Karpas-422 (cell line): ENCODE data around the gene LUZP2. TPM values are rescaled to one million over a fixed set of nuclear protein-coding genes. Genes with fewer than 3 reads are reported as not detected.

ENCODE experiments used
- DNase-seq: peaks from one replicate; pipeline ENCODE4 v3.0.0-alpha.2; 2015
- H2AFZ ChIP-seq: fragments of 200-600 bp; sonication (generic); 2 replicates; pipeline ENCODE4 v1.6.1; 2014; ENCODE audit warnings: antibody characterized with exemption, low read length, mixed read lengths
- H3K27ac ChIP-seq: fragments of 200-600 bp; sonication (generic); 2 replicates; pipeline ENCODE4 v1.5.1; 2014; ENCODE audit warnings: mild to moderate bottlenecking, low read length, moderate library complexity
- H3K27me3 ChIP-seq: fragments of 200-600 bp; sonication (generic); 2 replicates; pipeline ENCODE4 v1.6.1; 2014; ENCODE audit warnings: low read length, mixed read lengths
- H3K36me3 ChIP-seq: fragments of 200-600 bp; sonication (generic); 2 replicates; pipeline ENCODE4 v1.6.1; 2014; ENCODE audit warnings: low read length, mixed read lengths; ENCODE audit not compliant: insufficient read depth
- H3K4me1 ChIP-seq: fragments of 200-600 bp; sonication (generic); 2 replicates; pipeline ENCODE4 v1.6.1; 2014; ENCODE audit warnings: mild to moderate bottlenecking, low read length, mixed read lengths
- H3K4me2 ChIP-seq: fragments of 200-600 bp; sonication (generic); 2 replicates; pipeline ENCODE4 v1.6.1; 2014; ENCODE audit warnings: low read length, low read depth, mild to moderate bottlenecking; ENCODE audit not compliant: poor library complexity, severe bottlenecking
- H3K4me3 ChIP-seq: fragments of 200-600 bp; sonication (generic); 2 replicates; pipeline ENCODE4 v1.5.1; 2014; ENCODE audit warnings: mild to moderate bottlenecking, antibody characterized with exemption, low read length, mixed read lengths
- H3K79me2 ChIP-seq: fragments of 200-600 bp; sonication (generic); 2 replicates; pipeline ENCODE4 v1.6.1; 2014; ENCODE audit warnings: mild to moderate bottlenecking, low read length, mixed read lengths
- H3K9ac ChIP-seq: fragments of 200-600 bp; sonication (generic); 2 replicates; pipeline ENCODE4 v1.6.0; 2014; ENCODE audit warnings: low read length
- H3K9me2 ChIP-seq: fragments of 200-600 bp; sonication (generic), shearing (Covaris generic); replicated peaks from 2 replicates; pipeline ENCODE4 v1.6.0; 2014; ENCODE audit warnings: mild to moderate bottlenecking, low read length, moderate library complexity; ENCODE audit not compliant: insufficient read depth
- H3K9me3 ChIP-seq: fragments of 300-700, 200-600 bp; sonication (generic); 2 replicates; pipeline ENCODE4 v1.6.1; 2014; ENCODE audit warnings: low read length, mixed read lengths
- H4K20me1 ChIP-seq: fragments of 200-600 bp; sonication (generic); 2 replicates; pipeline ENCODE4 v1.6.1; 2014; ENCODE audit warnings: mild to moderate bottlenecking, antibody characterized with exemption, low read length, low read depth; ENCODE audit not compliant: insufficient read depth
- total RNA-seq: library from RNA; depleted of rRNA; stranded (reverse); fragments of >200 nt; shearing (Covaris generic); gene quantifications from 2 replicates; pipeline ENCODE4 v1.2.3, GENCODE V29; 2014; ENCODE audit warnings: low replicate concordance

The LUZP2 gene
- total RNA-seq, 1 experiment from 2014 or later, result not detected

GRCh38 chr11:24497831-24498230 is 978 bp downstream of the LUZP2 start:
- Histone ChIP-seq H3K4me3 (no peak overlapping the region), H2AFZ (no peak overlapping the region), H3K9ac (no peak overlapping the region), H3K27me3 (no peaks in the 10 kb centered on the region), H3K9me2 (no peaks in the 10 kb centered on the region), H3K27ac (no peak overlapping the region), H4K20me1 (no peaks in the 10 kb centered on the region), H3K79me2 (no peaks in the 10 kb centered on the region), H3K9me3 (peaks cover 6% of the 10 kb centered on the region), H3K4me1 (no peaks in the 10 kb centered on the region), H3K36me3 (no peaks in the 10 kb centered on the region), H3K4me2 (no peak overlapping the region)
- DNase-seq, result no peak

- no peaks in the 10 kb centered on the region for H3K4me1 ChIP-seq
- H3K79me2 ChIP-seq, result no peaks in the 10 kb centered on the region
- no peak overlapping the region for H2AFZ ChIP-seq
- no peaks in the 10 kb centered on the region for H3K27me3 ChIP-seq
- H3K4me2 ChIP-seq, result no peak overlapping the region
- no peak overlapping the region for H3K9ac ChIP-seq
- no peaks in the 10 kb centered on the region for H3K9me2 ChIP-seq
- no peaks in the 10 kb centered on the region for H3K36me3 ChIP-seq
- H3K9me3 ChIP-seq, result no peaks in the 10 kb centered on the region; the same call in 1 of the 2 replicates
- no peak overlapping the region for H3K4me3 ChIP-seq
- no peak for DNase-seq
- no peaks in the 10 kb centered on the region for H4K20me1 ChIP-seq
- no peak overlapping the region for H3K27ac ChIP-seq
Observed at GRCh38 chr11:24502425-24502824, 5.6 kb downstream of the LUZP2 start.

DNA sequence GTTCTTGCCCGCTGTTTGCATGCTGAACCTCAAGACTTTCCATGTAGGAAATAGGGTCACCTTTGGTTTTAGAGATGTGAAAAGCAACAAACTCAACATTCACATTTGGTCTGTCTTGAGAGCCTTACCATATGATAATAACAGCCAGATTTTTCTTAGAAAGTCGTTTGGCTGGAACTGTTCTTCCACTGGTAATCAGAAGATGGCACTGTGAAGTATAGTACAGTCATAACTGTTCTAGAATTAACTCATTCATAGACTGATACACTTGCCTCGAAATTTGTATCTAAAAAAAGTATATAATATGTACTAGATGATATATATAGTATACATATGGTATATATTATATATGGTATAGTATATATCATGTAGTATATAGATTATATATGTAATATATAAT is 12.3 kb downstream of the LUZP2 start:
- no peaks in the 10 kb centered on the region for H3K36me3 ChIP-seq

DNA sequence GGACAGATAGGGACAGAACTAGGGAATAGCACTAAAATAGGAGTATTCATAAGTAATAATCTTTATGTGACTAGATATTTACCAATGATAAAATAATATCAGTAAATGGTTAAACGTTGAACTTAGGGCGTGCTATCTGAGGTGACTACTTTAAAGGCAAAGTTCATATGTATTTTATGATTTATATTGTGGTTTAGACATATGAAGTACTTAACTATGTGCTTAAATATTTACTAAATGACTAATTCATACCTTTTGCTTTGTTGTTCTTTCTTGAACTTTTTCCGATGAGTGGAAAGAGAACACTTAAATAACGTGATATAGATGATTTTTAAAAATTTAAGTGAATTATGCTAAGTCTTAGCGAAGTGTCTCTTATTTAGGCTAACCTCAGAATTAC is 14.7 kb downstream of the LUZP2 start:
- H3K4me3 ChIP-seq, result no peak overlapping the region
- H3K4me2 ChIP-seq, result no peak overlapping the region
- H2AFZ ChIP-seq, result no peak overlapping the region
- H3K27me3 ChIP-seq, result no peaks in the 10 kb centered on the region
- DNase-seq, result no peak
- no peaks in the 10 kb centered on the region for H4K20me1 ChIP-seq
- no peaks in the 10 kb centered on the region for H3K36me3 ChIP-seq
- H3K4me1 ChIP-seq, result no peaks in the 10 kb centered on the region
- no peak overlapping the region for H3K27ac ChIP-seq
- peaks cover 5% of the 10 kb centered on the region; the same call in 1 of the 2 replicates for H3K9me3 ChIP-seq
- no peak overlapping the region for H3K9ac ChIP-seq
- H3K9me2 ChIP-seq, result no peaks in the 10 kb centered on the region
- no peaks in the 10 kb centered on the region for H3K79me2 ChIP-seq

More for the DNA sequence above, 12.3 kb downstream of the LUZP2 start:
- Histone ChIP-seq H3K4me3 (no peak overlapping the region), H3K27me3 (no peaks in the 10 kb centered on the region), H3K9ac (no peak overlapping the region), H3K9me2 (no peaks in the 10 kb centered on the region), H4K20me1 (no peaks in the 10 kb centered on the region), H3K27ac (no peak overlapping the region), H3K4me2 (no peak overlapping the region), H3K79me2 (no peaks in the 10 kb centered on the region), H2AFZ (no peak overlapping the region), H3K4me1 (no peaks in the 10 kb centered on the region), H3K9me3 (no peaks in the 10 kb centered on the region)
- DNase-seq, result no peak

DNA sequence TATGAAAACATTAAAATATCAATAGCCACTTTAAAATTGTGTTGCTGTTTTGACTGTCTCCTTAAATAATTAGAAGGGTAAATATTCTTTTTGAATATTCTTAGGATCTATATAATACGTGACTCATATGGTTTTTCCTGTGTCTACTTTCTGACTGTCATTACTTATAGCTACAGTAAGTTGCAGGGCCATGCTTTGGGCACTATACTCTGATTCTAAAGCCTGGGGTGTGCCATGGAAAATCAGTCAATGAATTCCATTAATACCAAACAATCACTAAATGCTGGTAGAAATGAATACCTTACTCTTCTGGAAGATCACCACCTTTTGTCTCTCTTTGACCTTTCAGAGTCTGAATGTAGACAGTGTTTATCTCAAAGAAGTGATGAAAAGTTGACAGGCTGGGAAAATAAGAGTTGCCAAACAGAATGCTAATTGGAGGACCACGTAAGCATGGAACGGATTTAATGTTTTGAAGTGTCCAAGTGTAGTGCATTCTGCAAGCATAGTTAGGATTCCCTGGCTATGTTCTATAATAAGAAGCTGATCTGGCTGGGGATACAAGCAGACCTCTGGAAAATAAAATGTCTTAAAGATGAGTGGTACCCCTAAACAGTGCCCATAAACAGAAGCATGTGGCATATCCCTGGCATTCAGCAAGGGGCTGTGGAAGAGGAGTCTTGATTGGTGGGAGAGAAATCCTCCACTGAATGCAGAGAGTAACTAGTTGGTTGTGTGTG is 16.8 kb downstream of the LUZP2 start:
- H2AFZ ChIP-seq, result no peak overlapping the region
- no peaks in the 10 kb centered on the region for H3K36me3 ChIP-seq
- H3K79me2 ChIP-seq, result no peaks in the 10 kb centered on the region
- no peak overlapping the region for H3K4me3 ChIP-seq
- H3K9ac ChIP-seq, result no peak overlapping the region
- H3K4me1 ChIP-seq, result no peaks in the 10 kb centered on the region
- no peak overlapping the region for H3K4me2 ChIP-seq
- DNase-seq, result no peak
- peaks cover 5% of the 10 kb centered on the region; the same call in 1 of the 2 replicates for H3K9me3 ChIP-seq
- H3K27me3 ChIP-seq, result no peaks in the 10 kb centered on the region
- no peaks in the 10 kb centered on the region for H3K9me2 ChIP-seq
- no peaks in the 10 kb centered on the region for H4K20me1 ChIP-seq
- H3K27ac ChIP-seq, result no peak overlapping the region

GRCh38 chr11:24514219-24514594 is 17.4 kb downstream of the LUZP2 start:
- no peaks in the 10 kb centered on the region for H3K27me3 ChIP-seq
- no peak overlapping the region for H3K9ac ChIP-seq
- H3K79me2 ChIP-seq, result no peaks in the 10 kb centered on the region
- DNase-seq, result no peak
- H3K36me3 ChIP-seq, result no peaks in the 10 kb centered on the region
- peaks cover 5% of the 10 kb centered on the region; the same call in 1 of the 2 replicates for H3K9me3 ChIP-seq
- no peak overlapping the region for H3K27ac ChIP-seq
- H3K4me1 ChIP-seq, result no peaks in the 10 kb centered on the region
- H4K20me1 ChIP-seq, result no peaks in the 10 kb centered on the region
- H3K4me3 ChIP-seq, result no peak overlapping the region
- H2AFZ ChIP-seq, result no peak overlapping the region
- H3K4me2 ChIP-seq, result no peak overlapping the region
- no peaks in the 10 kb centered on the region for H3K9me2 ChIP-seq

- Histone ChIP-seq H3K27ac (no peak overlapping the region), H4K20me1 (no peaks in the 10 kb centered on the region), H3K4me3 (no peak overlapping the region), H3K4me2 (no peak overlapping the region), H2AFZ (no peak overlapping the region), H3K4me1 (no peaks in the 10 kb centered on the region), H3K9me3 (peaks cover 5% of the 10 kb centered on the region; the same call in 1 of the 2 replicates), H3K9me2 (no peaks in the 10 kb centered on the region), H3K36me3 (no peaks in the 10 kb centered on the region), H3K27me3 (no peaks in the 10 kb centered on the region), H3K79me2 (no peaks in the 10 kb centered on the region), H3K9ac (no peak overlapping the region)
- no peak for DNase-seq
Observed at GRCh38 chr11:24515632-24516031, 18.8 kb downstream of the LUZP2 start.

DNA sequence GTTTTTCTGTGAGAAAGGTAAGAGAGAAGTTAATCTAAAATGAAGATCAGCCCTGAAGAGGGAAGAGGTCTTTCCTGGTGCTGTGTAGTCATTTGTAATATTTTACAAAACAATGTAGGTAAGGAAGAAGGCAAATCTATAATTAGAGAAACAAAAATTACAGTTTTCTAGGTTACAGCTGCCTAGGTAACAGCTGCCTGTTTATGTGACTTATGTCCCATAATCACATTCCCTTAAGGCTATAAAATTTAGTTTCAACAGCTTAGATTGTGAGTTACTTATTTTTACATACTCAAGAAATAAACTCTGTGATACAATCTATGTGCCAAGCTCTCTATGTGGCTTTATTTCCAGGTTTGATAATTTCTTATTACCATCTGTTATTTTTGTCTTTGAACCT is 19.8 kb downstream of the LUZP2 start:
- no peak overlapping the region for H3K4me2 ChIP-seq
- peaks cover 5% of the 10 kb centered on the region; the same call in 1 of the 2 replicates for H3K9me3 ChIP-seq
- no peaks in the 10 kb centered on the region for H3K4me1 ChIP-seq
- H4K20me1 ChIP-seq, result no peaks in the 10 kb centered on the region
- H3K4me3 ChIP-seq, result no peak overlapping the region
- no peaks in the 10 kb centered on the region for H3K27me3 ChIP-seq
- no peak overlapping the region for H2AFZ ChIP-seq
- no peaks in the 10 kb centered on the region for H3K9me2 ChIP-seq
- no peak overlapping the region for H3K9ac ChIP-seq
- H3K27ac ChIP-seq, result no peak overlapping the region
- no peak for DNase-seq
- H3K79me2 ChIP-seq, result no peaks in the 10 kb centered on the region
- H3K36me3 ChIP-seq, result no peaks in the 10 kb centered on the region
